ENCODE measurements around the gene RBM38. TPM values are rescaled to one million over a fixed set of nuclear protein-coding genes. Genes with fewer than 3 reads are reported as not detected.

Gene RBM38
- total and polyA plus RNA-seq, 2 of the 13 experiments (the other 11 are each of a cell fraction or from before 2014, with no cell fraction given), result 24.2 to 34.2 TPM

DNA sequence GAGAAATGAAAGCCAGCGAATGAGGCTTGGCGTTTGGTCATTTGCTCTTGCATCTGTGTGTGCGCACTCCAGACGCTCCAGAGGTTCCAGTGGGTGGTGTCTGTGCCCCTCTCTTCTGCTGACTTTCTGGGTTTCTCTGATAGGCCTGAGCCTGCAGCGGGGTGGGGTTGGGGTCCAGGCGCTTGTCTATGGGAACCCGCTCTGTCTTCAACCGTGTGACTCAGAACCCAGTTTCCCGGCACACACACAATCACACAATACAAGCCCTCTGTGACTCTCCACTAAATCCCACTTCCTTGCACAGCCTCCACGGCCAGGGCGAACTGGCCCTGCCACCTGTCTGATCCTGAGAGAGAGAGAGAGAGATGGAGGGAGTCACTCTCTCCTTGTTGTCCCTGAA, 24.6 kb downstream of the RBM38 start (continued):
- TF ChIP-seq EZH2 (conservative IDR thresholded peaks at IDR 0.05; ENCODE audit: low read depth, low read length), result no peak
- TF ChIP-seq, protein P1, sequence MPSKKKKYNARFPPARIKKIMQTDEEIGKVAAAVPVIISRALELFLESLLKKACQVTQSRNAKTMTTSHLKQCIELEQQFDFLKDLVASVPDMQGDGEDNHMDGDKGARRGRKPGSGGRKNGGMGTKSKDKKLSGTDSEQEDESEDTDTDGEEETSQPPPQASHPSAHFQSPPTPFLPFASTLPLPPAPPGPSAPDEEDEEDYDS (CRISPR knock-in tag; IDR thresholded peaks at IDR 0.05), result no peak
- TF ChIP-seq ZNF570 (CRISPR knock-in tag; IDR thresholded peaks at IDR 0.05; ENCODE audit: borderline replicate concordance), result no peak
- TF ChIP-seq ZNF263 (CRISPR knock-in tag; IDR thresholded peaks at IDR 0.05), result no peak
- no peak for TF ChIP-seq LCORL (IDR thresholded peaks at IDR 0.05)
- TF ChIP-seq LCORL (CRISPR knock-in tag; IDR thresholded peaks at IDR 0.05), result no peak
- TF ChIP-seq ZNF256 (CRISPR knock-in tag; conservative IDR thresholded peaks at IDR 0.05), result no peak
- no peak for TF ChIP-seq SAFB2 (CRISPR knock-in tag; IDR thresholded peaks at IDR 0.05; ENCODE audit: borderline replicate concordance, low read depth)
- TF ChIP-seq SP2 (CRISPR knock-in tag; IDR thresholded peaks at IDR 0.05), result no peak
- TF ChIP-seq, protein P2, sequence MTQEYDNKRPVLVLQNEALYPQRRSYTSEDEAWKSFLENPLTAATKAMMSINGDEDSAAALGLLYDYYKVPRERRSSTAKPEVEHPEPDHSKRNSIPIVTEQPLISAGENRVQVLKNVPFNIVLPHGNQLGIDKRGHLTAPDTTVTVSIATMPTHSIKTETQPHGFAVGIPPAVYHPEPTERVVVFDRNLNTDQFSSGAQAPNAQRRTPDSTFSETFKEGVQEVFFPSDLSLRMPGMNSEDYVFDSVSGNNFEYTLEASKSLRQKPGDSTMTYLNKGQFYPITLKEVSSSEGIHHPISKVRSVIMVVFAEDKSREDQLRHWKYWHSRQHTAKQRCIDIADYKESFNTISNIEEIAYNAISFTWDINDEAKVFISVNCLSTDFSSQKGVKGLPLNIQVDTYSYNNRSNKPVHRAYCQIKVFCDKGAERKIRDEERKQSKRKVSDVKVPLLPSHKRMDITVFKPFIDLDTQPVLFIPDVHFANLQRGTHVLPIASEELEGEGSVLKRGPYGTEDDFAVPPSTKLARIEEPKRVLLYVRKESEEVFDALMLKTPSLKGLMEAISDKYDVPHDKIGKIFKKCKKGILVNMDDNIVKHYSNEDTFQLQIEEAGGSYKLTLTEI (CRISPR knock-in tag; conservative IDR thresholded peaks at IDR 0.05), result no peak
- TF ChIP-seq, protein P3, sequence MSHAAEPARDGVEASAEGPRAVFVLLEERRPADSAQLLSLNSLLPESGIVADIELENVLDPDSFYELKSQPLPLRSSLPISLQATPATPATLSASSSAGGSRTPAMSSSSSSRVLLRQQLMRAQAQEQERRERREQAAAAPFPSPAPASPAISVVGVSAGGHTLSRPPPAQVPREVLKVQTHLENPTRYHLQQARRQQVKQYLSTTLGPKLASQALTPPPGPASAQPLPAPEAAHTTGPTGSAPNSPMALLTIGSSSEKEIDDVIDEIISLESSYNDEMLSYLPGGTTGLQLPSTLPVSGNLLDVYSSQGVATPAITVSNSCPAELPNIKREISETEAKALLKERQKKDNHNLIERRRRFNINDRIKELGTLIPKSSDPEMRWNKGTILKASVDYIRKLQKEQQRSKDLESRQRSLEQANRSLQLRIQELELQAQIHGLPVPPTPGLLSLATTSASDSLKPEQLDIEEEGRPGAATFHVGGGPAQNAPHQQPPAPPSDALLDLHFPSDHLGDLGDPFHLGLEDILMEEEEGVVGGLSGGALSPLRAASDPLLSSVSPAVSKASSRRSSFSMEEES (CRISPR knock-in tag; IDR thresholded peaks at IDR 0.05), result no peak
